Erythroblast (primary cell): ENCODE data around the gene KCNIP4.

ENCODE experiments used
- GATA1 ChIP-seq: IDR thresholded peaks from 2 replicates; pipeline ENCODE4 v1.6.1; 2011; ENCODE audit warnings: low read depth, mild to moderate bottlenecking, control low read depth, low read length, moderate library complexity
- POLR2A ChIP-seq: IDR thresholded peaks from 2 replicates; pipeline ENCODE4 v1.6.1; 2011; ENCODE audit warnings: mild to moderate bottlenecking, low read length

DNA sequence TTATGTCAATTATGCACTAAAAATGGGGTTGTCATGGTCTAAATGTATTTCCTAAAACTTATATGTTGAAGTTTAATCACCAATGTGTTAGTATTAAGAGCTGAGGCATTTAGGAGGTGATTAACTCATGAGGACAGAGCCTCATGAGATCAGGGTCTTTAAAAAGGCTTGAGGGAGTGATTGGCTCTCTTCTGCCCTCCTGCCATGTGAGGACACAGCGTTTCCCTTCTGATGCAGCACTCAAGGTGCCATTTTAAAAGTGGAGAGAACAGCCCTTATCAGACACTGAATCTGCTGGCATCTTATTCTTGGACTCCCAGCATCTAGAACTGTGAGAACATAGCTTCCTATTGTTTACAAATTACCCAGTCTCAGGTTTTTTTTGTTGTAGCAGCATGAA lies 581.7 kb downstream of the KCNIP4 start:
- TF ChIP-seq POLR2A = no peak
- TF ChIP-seq GATA1 = no peak
